ENCODE measurements around the gene BACH2.
A peak's percentile ranks its signal among the peaks of the same experiment; 100 is the strongest.
"Not testable (repeated sequence)": the region's sequence is repeated elsewhere in the genome, so short reads cannot be mapped to it uniquely, and the experiment has no call there.

The BACH2 gene

DNA sequence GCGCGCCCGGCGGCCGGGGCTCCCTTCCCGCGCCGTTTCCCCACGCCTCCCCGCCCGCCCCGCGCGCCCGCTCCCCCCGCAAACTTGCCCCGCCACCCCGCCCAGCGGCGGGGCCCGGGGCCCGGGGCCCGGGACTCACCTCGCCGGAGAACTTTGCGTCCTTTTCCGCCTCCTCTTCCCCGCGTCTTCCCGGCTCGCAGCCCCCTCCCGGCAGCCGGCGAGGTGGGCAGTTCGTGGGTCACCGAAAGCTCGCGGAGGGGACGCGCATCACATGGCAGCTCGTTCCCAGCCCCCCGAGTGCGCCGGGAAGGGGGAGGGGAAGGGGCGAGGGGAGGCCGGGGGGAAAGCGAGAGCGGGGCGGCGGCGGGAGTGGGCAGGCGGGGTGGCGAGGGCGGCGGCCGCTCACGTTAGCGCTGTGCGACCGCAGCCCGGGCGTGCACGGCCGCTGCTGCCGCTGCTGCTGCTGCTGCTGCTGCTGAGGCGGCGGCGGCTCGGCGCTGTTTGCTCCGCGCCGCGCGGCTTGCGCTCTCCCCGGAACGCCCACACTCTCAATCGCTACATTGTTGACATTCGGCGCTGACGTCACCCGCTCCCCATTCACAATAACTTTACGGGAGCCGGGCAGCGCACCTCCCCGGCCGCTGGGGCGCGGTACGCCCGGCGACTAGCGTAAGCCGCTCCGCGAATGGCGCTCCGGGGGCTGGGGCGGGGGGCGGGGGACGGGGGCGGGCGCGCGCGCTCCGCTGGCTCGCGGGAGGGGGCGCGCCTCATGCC, at the start of gene BACH2:
TSS of gene BACH2 (minus strand) at position 503 of the 774 bp plus-strand sequence. CDS start 287,999 bp downstream, outside the sequence.
- peak; percentile 86 for DNase-seq (ENCODE audit: low spot score)

DNA sequence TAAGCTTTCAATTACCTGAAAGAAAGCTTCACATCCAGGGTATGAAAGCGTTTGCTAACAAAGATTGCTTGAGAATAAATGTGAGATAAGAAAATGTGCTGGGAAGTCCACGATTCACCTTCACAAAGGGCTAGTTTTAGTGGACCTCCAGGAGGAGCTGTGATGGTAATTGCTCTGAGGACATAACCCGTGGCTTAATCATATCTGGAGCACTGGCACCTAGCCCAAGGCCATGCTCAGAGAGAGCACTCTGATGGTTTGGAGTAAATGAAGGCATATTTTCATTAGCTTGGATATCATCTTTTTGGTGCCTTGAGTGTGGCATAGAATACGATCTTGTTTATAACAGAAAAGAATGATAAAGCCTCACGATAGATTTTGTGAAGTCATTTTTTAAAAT, 46.9 kb upstream of the BACH2 start:
- no peak for DNase-seq (ENCODE audit: low spot score)

DNA sequence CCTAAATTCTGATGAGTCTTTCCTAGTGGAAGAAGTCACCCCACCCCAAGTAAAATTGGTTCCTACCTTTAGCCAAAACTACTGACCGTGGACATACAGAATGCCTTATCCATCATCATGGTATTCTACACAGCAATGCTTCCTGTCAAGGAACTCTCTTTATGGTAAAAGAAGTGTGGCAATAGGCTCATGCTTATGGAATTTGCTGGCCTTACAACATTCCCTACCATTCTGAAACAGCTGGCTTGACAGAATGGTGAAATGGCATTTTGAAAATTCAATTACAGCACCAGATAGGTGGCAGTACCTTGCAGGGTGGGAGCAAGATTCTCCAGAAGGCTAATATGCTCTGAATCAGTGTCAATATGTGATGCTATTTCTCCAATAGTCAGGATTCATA, 41.8 kb upstream of the BACH2 start:
- no peak for DNase-seq (ENCODE audit: low spot score)

DNA sequence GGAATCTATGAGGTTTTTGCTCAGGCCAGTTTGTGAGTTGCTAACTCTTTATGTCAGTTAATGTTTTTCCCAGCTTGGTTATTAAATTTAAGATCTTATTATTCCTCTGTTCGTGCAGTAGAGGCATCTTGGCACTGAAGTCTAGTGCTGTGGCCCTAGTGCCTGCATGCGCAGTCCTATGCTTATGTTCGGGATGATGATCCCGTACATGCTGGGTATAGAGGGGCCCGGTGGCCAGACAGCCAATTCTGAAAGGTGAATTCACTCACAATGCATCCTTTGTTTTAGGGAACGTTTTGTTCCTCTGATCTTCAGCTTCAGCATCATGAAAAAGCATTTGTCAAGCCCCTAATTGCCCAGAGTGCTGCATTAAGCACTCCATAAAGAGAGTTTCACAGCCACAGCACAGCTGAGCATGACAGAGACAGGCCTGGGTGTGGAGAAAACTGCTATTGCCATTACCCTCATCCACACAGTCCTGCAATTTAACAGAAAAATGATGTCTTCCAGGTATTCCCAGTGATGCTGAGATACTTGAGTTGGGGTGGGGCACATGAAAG, 39.8 kb upstream of the BACH2 start:
- DNase-seq (ENCODE audit: low spot score), result no peak

DNA sequence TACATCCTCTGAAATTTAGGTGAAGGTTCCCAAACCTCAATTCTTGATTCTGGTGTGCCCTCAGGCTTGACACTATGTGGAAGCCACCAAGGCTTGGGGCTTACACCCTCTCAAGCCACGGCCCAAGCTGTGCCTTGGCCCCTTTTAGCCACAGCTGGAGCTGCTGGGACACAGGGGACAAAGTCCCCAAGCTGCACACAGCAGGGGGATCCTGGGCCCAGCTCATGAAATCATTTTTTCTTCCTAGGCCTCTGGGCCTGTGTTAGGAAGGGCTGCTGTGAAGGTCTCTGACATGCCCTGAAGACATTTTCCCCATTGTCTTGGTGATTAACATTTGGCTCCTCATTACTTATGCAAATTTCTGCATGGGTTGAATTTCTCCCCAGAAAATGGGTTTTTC, 37.3 kb upstream of the BACH2 start:
- DNase-seq (ENCODE audit: low spot score), result no peak

DNA sequence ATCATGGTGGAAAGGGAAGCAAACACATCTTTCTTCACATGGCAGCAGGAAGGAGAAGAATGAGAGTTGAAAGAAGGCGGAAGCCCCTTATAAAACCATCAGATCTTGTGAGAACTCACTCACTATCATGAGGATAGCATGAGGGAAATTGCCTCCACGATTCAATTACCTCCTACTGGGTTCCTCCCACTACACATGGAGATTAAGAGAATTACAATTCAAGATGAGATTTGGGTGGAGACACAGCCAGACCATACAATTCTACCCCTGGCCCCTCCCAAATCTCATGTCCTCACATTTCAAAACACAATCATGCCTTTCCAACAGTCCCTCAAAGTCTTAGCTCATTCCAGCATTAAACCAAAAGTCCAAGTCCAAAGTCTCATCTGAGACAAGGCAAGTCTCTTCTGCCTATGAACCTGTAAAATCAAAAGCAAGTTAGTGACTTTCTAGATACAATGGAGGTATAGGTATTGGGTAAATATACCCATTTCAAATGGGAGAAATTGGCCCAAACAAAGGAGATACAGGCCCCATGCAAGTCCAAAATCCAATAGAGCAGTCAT, 36.4 kb upstream of the BACH2 start:
- DNase-seq (ENCODE audit: low spot score), result not testable (repeated sequence)

DNA sequence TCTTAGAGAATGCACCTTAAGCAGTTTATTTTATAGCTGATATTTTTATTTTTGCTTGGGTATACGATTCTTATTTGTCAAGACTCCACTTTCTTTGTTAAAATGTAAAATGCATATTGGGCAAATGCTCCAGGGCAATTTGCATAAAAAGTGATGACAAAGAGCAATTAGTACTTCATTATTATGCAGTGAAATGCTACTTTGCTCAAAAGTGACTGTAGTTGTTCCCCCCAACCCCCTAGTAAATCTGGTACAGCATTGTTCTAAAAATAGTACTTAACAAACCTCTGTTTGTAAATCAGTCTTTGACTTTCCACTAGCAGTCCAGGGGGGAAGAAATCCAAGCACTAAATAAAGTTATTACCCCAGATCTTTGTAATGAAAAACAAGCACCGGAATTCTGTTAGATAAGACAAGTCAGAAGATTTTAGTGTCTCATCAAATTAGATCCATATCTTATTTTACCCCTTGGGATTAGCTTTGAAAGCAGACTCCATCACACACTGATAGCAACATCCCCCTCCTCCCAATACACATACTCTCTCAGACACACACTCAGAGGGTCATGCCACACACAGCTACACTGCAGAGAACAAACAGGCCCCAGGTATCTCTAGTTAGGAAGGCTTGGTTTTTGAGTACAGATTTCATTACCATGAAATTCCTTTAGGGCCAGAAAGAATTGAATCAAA, 32.9 kb upstream of the BACH2 start:
- DNase-seq (ENCODE audit: low spot score), result no peak

DNA sequence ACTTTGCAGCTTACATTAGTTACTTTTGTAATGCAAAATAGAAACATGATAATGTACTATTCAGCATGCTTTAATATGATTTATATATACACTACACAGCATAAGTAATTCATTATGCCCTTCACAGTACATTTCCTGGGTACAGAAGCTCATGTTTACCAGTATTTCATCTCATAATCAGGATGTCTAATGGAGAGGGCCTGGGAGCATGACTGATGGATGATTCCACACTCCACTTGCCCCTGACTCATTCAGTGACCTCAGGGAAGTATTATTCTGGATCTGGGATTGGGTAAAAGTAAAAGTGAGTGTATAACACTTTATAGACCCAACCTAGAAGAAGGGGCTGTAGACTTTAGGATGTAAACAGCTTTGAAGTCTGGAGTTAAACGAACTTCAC, 31.4 kb upstream of the BACH2 start:
- no peak for DNase-seq (ENCODE audit: low spot score)

DNA sequence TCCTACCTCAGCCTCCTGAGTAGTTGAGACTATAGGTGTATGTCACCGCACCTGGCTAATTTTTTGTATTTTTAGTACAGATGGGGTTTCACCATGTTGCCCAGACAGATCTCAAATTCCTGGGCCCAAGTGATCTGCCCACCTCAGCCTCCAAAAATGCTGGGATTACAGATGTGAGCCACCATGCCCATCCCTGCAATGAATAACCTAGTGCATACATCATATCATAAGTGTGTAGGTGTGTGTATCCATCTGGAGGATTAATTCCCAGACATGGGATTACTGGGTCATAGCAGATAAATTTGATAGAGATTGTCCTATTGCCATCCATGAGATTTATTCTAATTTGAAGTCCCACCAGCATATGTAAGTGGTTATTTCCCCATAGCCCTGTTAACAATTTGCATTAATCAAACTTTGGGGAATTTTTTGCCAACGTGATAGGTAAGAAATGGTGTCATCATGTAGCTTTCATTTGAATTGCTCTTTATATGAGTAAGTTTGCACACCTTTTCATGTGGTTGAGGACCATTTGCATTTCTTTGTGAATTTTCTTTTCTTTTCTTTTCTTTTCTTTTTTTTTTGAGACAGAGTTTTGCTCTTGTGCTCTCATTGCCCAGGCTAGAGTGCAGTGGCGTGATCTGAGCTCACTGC, 29.9 kb upstream of the BACH2 start:
- no peak for DNase-seq (ENCODE audit: low spot score)

DNA sequence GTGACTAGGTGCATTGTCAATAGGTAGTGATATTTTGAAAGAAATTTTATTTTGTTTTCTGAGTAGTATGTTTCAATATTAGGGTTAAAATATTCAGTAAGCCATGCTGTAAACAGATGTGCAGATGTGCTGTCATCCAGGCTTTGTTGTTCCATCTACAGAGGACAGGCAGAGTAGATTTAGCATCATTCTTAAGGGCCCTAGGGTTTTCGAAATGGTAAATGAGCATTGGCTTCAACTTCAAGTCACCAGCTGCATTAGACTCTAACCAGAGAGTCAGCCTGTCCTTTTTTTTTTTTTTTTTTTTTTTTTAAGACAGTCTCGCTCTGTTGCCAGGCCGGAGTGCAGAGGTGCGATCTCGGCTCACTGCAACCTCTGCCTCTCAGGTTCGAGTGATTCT, 27.1 kb upstream of the BACH2 start:
- no peak for DNase-seq (ENCODE audit: low spot score)

DNA sequence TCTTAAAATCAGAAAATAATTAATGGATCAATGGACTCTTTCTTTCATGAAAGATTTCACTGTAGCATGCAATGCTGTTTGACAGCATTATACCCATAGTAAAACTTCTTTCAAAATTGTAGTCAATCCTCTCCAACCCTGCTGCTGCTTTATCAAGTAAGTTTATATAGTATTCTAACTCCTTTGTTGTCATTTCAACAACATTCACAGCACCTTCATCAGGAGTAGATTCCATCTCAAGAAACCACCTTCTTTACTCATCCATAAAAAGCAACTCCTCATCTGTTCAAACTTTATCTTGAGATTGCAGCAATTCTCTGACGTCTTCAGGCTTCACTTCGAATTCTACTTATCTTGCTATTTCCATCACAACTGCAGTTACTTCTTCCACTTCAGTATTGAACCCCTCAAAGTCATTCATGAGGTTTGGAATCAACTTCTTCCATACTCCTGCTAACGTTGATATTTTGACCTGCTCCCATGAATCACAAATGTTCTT, 26.4 kb upstream of the BACH2 start:
- no peak for DNase-seq (ENCODE audit: low spot score)

DNA sequence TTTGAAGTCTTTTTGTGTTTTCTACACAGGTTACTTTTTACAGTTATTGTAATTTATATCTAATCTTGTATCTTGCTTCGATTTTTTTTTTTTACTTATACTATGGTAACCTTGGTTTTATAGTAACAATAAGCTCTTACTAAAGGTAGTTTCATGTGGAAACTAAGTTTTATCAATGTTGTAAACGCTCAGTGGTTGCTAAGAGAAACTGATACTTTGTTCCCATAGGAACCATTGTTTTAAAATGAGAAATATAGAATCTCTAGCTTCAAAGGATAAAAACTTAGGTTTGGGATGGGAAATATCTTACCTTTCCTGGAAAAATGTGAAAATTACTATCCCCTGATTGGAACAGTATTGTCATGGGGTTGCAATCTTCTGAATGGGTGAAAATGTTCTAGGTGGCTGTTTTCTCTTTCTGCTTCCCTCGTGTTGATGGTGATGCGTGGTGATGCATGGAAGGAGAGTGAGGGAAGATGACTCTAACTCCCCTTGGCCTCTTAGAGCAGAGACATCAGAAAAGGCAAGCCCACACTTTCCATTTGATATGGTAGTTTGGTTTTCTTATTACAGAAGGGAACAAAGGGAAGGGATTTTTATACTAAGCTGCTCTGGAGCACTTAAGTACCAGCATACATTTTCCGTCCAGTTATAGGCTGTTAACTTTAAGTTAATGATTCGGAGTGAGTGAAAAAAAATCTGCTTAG, 23.5 kb upstream of the BACH2 start:
- DNase-seq (ENCODE audit: low spot score), result no peak

DNA sequence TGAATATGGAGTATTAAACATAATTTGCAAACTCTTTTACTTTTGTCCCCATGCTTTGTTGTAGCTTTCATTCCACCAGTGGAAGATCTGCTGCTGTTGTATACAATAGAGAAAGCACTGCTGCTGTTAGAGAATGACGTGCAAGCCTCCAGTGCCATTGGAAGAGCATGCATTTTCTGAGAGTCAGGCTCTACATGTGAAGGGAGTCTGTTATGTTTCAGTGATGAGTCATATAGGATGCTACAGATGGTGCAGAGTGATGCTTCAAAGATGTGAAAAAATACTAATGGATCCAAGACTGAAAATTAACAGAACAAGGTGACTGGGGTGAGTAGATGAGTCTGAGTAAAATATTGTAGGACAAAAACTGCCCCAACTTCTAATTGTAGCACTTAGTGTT, 22.4 kb upstream of the BACH2 start:
- no peak for DNase-seq (ENCODE audit: low spot score)

DNA sequence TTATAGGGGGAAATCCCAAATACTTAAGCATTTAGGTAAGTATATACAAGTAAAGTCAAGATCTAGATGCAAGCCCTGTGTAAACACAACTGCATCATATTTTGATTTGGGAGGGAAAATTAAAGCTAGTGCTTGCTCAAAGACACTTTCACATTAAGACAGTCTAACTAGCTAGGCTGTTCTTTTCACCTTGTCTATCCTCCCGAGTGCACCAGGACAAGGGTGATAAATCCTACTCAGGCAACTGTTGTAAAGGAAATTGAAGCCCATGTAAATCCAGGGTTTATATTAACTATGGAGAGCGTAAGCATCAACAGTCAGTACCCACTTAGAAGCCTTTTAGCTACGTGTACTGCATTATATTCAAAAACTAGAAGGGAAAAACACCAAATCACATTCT, 19.3 kb upstream of the BACH2 start:
- DNase-seq (ENCODE audit: low spot score), result no peak

DNA sequence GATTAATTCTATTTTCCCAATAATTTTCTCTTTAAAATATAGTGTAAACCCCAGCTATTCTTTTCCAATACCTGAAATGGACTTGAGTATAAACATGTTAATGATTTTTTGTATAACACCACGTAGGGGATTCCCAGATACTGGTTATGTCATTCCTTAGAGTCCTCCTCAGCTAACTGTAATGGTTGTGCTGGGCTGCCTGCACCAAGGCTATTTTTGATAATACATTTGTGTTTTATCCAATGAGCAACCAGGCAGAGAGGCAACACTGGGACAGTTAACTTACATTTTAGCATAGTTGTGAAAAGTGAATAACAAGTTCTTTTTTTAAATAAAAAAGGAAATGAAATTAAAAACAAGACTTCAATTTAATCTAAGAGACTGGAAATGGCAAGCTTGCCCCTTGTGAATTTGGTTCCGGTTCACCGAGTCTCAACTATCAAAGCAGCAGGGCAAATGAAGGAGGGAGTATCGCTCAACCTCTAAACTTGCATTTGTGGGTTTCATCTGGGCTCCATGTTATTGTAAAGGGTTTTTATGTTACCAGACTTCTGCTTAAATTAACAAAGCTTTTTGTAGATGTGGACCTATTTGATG, 18.8 kb upstream of the BACH2 start:
- DNase-seq (ENCODE audit: low spot score), result no peak

DNA sequence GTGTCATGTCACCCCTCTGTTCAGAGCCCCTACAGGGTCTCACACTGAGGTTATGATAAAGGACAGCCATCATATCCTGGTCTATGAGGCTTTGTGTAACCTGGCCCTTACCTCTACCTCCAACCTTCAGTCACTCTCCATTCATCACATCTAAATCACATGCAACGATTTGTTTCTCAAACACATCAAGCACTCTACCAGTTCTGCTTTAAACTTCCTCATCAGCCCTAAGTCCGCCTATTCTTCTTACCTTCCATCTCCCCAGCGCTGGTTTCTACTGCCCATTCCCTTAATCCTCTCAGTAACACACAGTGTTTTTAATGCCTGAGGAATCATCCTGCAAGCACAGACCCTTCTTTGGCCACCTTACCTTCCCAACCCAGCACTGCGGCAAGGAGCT, 17.9 kb upstream of the BACH2 start:
- DNase-seq (ENCODE audit: low spot score), result no peak

DNA sequence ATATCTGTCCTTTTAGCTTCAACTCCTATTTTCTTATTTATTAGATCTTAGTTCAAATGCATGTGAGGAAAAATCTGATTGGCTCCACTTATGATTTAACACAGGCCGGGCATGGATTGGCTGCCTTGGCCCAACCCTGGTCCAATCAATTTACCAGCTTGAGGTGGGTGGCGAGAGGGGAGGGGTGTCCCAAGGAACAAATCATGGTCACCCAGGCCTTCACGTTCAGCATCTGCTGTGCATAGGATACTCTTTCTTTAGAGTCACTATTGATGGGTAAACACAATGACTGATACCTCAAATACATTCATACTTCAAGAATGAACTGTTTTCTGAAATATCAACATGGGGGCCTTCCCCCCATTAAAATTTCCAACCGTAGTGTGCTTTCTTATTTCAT, 14.9 kb upstream of the BACH2 start:
- DNase-seq (ENCODE audit: low spot score), result no peak

DNA sequence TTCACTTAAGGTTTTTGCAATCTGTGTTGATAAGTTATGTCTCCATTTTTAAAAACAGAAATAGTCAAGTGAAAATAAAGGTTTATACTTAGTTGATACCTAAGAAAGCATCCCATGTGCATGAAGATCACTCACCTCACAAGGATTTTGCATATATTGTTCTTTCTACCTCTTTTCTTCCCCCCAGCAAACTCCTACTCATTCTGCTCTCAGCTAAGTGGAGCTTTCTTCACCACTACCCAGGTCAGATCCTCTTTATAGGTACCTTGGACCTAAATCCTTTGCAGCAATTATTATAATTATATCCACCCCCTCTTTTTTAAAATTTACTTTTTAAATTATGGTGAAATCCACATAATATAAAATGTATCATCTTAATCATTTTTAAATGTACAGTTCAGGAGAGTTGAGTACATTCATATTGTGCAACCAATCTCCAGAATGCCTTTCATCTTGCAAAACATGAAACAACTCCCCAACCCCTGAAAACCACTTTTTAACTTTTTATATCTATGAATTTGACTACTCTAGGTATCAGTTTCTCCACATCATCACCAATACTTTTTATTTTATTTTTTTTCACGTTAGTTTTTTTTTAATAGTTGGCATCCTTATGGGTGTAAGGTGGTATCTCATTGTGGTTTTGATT, 9.3 kb upstream of the BACH2 start:
- no peak for DNase-seq (ENCODE audit: low spot score)

DNA sequence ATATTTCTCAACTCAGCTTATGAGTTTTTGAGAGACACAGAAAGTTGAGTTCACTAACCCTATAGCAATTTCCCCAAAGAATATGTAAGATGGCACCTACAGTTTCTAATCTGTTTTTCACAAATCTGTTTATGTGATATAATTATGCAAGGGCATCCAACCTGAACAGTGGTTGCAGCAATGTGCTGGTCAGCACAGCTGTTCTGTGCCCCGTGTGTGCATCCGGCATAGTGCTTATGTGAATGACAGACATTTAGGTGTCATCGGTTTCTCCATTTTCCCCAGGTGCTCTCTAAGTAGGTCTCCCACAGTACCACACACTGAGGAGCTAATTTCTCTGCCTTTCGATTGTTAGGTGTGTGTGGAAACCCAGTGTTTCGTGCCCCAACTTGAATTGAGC, 7.7 kb upstream of the BACH2 start:
- no peak for DNase-seq (ENCODE audit: low spot score)

DNA sequence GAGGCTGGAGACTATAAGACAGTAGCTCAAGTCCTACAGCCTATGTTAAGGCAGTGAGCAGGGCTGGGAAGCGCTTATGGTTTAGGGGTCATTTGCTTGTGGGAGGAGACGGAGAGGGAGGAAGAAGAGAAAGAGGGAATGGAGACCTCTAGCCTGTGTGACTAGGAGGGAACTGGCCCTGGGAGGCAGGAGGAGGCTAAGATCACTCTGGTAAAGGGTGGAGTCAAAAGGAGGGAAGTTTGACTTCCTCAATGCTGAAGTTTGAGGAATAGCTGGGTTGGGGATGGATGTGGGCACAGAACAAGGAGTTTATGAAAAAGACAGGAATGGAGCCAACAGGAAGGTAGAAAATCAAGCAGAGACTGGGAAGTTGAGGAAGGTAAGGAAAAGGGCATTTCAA, 6.4 kb upstream of the BACH2 start:
- no peak for DNase-seq (ENCODE audit: low spot score)

DNA sequence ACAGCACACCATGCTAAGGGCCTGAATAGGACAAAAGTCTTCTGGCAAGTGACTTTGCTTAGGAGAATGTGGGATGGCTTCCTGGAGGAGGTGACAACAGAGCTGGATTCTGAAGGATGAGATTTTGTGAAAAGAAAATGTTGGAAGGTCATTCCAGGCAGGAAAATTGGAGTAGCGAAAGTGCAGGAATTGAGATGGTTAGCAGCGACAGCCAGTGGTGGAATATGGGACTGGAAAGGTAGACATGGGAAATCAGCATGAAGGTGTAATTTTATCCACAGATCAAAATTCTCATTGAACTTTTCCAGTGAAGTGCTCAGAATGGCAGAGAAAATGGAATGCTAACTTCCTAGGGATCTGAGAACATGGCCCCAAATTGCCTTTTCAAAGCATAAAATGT, 5.7 kb upstream of the BACH2 start:
- no peak for DNase-seq (ENCODE audit: low spot score)
